Measurements from ENCODE around the gene TMEM61.
"Not testable (repeated sequence)": the region's sequence is repeated elsewhere in the genome, so short reads cannot be mapped to it uniquely, and the experiment has no call there.

The TMEM61 gene

GRCh38 chr1:54980528-54981241, at the start of gene TMEM61:
TMEM61 (plus strand) TSS chr1:54980628; CDS start chr1:54981066, 438 bp downstream.
- DNase-seq: no peak

DNA sequence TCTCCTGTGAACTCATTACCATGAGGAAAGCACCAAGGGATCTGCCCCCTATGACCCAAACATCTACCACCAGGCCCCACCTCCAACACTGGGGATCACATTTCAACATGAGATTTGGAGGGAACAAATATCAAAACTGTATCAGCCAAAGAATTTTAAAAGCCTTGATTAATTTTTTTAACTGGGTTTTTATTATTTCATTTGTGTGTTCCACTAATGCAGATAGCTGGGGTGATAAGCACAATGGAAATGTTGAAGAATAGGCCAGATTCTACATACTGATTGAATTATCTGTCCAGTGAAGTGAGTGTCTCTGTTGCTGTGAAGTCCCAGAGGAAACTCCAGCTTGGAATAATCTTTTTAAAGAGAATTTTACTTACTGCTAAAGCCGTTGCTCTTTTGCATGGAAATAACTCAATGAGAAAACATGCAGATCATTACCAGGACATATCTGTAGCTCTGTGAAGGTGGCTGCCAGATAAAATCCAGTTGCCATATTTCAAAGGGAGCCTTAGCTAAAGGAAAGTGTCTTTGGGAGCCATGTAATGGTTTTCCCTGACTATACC, 49.1 kb upstream of the TMEM61 start:
- DNase-seq: no peak

- DNase-seq: not testable (repeated sequence)
Measured at GRCh38 chr1:54934081-54934480, 46.3 kb upstream of the TMEM61 start.

DNA sequence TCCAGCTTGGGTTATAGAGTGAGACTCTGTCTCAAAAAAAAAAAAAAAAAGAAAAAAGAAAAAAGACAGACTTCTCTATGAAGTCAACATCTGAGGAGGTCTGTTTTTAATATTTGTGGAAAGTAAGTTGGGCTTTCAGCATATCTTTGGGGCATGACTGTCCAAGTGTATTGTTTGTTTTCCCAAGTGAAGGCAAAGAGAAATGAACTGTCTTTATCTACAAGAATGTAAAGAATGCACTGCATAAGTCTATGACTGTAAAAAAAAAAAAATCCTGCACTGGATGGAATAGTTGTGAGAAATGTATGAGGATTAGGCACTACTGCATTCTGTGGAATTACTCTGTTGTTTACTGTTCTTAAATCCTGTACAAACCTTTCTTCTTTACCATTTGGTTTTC, 45.6 kb upstream of the TMEM61 start:
- DNase-seq: no peak

DNA sequence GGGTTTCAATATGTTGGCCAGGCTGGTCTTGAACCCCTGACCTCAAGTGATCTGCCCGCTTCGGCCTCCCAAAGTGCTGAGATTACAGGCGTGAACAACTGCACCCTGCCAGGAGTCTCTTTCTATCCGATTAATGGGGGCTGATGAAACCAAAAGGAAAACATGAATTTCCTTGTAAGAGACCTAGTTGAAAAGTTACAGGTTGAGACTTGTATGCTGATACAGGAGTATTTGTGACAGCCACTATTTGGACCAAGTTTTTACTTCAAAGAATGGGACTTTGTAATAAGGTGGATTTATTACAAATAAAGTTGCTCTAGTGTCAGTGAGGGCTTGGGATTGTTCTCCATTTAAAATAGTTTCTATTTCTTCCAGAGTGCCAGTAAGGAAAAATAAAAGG, 43.6 kb upstream of the TMEM61 start:
- no peak for DNase-seq

DNA sequence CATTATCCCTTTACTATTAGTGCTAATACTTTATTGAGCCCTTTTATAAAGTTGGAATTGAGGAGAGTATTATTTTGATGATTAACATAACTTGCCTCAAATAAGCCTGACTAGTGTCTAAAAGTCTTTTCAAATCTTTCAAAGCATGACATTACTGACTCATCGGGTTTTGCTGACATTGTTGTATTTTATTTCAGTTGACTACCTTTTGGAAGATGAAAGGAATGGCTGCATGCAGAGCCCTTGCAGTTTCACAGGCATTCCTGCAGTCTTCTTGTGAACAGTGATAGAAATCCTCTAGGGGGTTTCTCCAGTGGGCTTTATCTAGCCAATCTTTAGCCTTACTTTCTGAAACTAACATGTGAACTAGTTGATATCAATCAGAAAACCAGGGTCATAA, 43.0 kb upstream of the TMEM61 start:
- DNase-seq: no peak

GRCh38 chr1:54938955-54939354, 41.5 kb upstream of the TMEM61 start:
- not testable (repeated sequence) for DNase-seq

- DNase-seq: no peak
Measured at GRCh38 chr1:54940042-54940441, 40.4 kb upstream of the TMEM61 start.

DNA sequence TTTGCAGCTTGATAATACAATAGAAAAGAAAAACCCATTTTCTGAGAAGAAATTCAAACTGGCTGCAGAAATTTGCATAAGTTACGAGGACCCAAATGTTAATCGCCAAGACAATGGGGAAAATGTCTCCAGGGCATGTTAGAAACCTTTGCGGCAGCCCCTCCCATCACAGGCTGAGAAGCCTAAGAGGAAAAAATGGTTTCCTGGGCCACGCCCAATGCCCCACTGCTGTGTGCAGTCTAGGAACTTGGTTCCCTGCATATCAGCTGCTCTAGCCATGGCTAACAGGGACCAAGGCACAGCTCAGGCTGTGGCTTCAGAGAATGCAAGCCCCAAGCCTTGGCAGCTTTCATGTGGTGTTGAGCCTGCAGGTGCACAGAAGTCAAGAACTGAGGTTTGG, 37.5 kb upstream of the TMEM61 start:
- no peak for DNase-seq

GRCh38 chr1:54944610-54945392, 35.6 kb upstream of the TMEM61 start:
- peak; percentile 77 for DNase-seq

- DNase-seq: no peak
Measured at GRCh38 chr1:54945393-54945936, 35.0 kb upstream of the TMEM61 start.

DNA sequence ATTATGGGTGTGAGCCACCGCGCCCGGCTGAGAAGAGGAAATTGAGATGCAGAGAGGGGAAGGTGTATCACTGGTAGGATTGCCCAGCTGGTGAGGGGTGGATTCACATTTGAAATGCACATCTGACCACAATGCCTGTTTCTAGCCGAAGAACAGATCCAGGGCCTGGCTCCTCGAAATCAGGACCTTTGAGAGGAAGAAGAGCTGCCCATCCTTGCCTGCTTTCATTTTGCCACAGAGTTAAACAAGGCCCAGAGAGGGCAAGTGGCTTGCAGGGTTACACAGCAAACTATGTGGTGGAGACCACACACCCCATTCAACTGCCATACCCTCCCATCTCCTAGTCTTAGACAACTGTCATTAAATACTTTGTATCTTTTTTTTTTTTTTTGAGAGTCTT, 32.9 kb upstream of the TMEM61 start:
- DNase-seq: no peak

- DNase-seq: peak; percentile 16
Measured at GRCh38 chr1:54949053-54949452, 31.4 kb upstream of the TMEM61 start.

GRCh38 chr1:54950006-54950368, 30.4 kb upstream of the TMEM61 start:
- no peak for DNase-seq

GRCh38 chr1:54950369-54951163, 29.9 kb upstream of the TMEM61 start:
- peak; percentile 65 for DNase-seq

- DNase-seq: no peak
Measured at GRCh38 chr1:54951810-54952226, 28.6 kb upstream of the TMEM61 start.

DNA sequence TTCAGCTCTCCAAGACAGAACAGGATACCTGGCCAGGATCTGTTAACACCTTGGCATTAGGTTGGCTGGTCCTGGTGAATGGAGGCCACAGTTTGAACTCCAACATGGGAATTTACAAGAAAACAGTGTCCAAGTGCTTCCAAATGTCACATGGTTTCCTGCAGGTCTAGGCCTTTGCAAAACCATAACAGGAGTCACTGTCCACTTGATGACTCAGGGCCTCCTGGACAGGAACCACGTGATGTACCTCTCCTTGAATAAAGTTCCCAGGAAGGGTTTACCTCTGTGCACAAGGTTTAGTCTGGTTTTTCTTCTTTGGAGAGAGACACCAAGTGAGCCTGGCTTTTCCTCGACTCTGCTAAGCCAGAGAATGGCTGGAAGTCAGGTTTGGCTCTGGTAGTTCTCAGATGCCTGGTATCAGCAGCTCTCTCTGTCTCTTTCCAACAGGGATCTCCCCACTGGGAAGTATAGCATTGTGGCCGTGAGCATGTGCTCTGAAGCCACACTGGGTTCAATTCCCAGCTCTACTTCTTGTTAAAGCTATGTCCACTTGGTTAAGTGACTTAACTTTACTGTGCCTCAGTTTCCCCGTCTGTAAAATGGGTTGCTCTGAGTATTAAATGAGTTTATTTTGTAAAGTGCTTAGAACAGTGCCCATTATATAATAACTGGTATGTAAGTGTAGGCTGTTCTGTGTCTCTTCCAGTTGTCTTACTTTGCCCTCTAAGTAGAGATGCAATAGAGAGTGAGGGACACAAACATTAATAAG, 27.3 kb upstream of the TMEM61 start:
- no peak for DNase-seq

- no peak for DNase-seq
Measured at GRCh38 chr1:54953846-54954245, 26.6 kb upstream of the TMEM61 start.

- no peak for DNase-seq
Measured at GRCh38 chr1:54955359-54955758, 25.1 kb upstream of the TMEM61 start.

DNA sequence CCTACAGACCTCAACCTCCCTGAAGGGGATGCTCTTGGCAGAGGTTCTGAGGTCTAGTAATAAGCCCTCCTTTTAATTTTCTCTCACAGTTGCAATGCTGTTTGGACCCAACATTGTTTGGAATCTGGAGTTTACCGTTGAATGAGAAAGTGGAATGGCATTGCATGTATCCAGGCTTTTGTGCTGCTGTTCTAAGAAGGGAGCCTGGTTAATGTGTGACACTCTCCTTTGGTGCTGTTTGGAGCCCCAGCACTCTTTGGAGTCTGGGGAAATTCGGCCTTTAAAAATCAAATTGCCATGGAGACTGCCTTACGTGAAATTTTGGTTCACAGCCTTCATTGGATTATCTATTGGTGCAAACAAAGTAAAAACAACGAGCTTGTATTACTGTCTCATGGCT, 23.7 kb upstream of the TMEM61 start:
- DNase-seq: no peak

- DNase-seq: no peak
Measured at GRCh38 chr1:54959241-54959640, 21.2 kb upstream of the TMEM61 start.

Measured in activated CD4-positive, alpha-beta T cell treated with anti-CD3 and anti-CD28 coated beads, Interleukin-2, amount 50 U/mL, for 16 hours (primary cell).